ENCODE results near the gene NR1H2.
"Not testable (repeated sequence)": the region's sequence is repeated elsewhere in the genome, so short reads cannot be mapped to it uniquely, and the experiment has no call there.

Gene NR1H2

DNA sequence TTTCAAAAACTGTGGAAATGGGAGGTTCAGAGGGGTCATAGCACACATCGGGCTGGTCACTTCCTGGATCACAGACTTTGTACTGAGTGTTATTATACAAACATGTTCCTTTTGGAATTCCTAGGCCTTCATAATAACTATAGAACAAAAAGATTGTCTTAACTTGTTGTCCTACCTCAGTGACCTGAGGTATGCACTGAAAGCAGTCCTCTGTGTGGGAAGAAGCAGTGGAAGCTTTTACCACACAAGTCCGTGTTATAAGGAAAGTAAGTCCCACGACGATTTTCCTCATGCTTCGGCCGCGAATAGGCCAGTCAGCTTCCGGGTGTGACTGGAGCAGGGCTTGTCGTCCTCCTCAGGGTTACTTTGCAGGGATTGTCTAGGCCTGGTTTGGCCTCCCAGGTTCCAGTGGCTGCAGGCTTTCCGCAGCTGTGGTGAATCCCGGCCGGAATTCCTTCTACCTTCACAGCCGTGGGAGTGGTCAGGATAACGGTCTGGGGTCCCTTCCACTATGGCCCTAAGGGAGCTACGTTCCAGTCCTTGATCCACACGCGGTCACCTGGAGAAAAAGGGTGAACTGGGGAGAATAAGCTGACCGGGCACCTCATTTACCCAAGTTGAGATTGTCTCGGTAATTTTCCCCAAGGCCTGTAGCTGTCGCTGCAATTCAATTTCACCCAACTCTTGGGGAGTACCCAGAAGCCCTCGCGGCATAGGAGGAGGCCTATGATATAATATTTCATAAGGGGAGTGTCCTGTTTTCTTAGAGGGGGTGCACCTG is 26.8 kb upstream of the NR1H2 start:
- TF ChIP-seq, protein P1, sequence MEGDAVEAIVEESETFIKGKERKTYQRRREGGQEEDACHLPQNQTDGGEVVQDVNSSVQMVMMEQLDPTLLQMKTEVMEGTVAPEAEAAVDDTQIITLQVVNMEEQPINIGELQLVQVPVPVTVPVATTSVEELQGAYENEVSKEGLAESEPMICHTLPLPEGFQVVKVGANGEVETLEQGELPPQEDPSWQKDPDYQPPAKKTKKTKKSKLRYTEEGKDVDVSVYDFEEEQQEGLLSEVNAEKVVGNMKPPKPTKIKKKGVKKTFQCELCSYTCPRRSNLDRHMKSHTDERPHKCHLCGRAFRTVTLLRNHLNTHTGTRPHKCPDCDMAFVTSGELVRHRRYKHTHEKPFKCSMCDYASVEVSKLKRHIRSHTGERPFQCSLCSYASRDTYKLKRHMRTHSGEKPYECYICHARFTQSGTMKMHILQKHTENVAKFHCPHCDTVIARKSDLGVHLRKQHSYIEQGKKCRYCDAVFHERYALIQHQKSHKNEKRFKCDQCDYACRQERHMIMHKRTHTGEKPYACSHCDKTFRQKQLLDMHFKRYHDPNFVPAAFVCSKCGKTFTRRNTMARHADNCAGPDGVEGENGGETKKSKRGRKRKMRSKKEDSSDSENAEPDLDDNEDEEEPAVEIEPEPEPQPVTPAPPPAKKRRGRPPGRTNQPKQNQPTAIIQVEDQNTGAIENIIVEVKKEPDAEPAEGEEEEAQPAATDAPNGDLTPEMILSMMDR (IDR thresholded peaks at IDR 0.05; ENCODE audit: low read depth, low read length, missing control alignments): no peak
- H3K4me3 ChIP-seq (ENCODE audit: low read depth, low read length): no peak overlapping the region
- in situ Hi-C loops (cut with HindIII; ENCODE audit: low sequenced_read_pairs): no loop called here
- DNase-seq (ENCODE audit: low read depth): no peak

DNA sequence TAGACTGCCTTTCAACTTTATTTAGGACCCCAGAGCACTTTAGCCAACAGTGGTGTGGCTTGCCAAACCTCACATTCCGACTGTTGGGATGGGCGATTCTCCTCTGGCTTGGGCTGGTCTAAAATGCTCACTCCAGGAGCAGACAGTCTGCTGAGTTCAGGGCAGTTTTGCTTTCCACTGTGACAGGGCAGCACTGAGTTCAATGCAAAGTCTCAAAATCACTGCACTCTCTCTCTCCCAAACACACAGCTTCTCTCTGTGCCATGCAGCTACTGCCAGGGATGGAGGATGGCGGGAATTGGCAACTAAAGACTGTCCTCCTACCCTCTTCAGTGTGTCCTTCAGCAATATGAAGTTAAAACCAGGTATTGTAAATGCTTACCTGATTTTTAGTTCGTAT is 24.0 kb upstream of the NR1H2 start:
- DNase-seq (ENCODE audit: low read depth): no peak
- TF ChIP-seq, protein P1 (IDR thresholded peaks at IDR 0.05; ENCODE audit: low read depth, low read length, missing control alignments): no peak
- H3K4me3 ChIP-seq (ENCODE audit: low read depth, low read length): no peak overlapping the region
- in situ Hi-C loops (cut with HindIII; ENCODE audit: low sequenced_read_pairs): no loop called here

DNA sequence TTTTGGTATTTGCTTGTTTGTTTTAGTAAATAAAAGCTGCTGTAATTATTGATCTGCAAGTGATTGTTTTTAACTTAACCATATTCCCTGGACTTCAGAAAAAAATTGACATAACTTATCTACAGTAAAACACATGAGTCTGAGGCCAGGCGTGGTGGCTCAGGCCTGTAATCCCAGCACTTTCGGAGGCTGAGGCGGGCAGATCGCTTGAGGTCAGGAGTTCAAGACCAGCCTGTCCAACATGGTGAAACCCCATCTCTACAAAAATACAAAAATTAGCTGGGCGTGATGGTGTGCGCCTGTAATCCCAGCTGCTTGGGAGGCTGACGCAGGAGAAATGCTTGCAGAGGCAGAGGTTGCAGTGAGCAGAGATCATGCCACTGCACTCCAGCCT is 22.8 kb upstream of the NR1H2 start:
- in situ Hi-C loops (cut with HindIII; ENCODE audit: low sequenced_read_pairs); DNase-seq (ENCODE audit: low read depth); H3K4me3 ChIP-seq (ENCODE audit: low read depth, low read length): not testable (repeated sequence)

DNA sequence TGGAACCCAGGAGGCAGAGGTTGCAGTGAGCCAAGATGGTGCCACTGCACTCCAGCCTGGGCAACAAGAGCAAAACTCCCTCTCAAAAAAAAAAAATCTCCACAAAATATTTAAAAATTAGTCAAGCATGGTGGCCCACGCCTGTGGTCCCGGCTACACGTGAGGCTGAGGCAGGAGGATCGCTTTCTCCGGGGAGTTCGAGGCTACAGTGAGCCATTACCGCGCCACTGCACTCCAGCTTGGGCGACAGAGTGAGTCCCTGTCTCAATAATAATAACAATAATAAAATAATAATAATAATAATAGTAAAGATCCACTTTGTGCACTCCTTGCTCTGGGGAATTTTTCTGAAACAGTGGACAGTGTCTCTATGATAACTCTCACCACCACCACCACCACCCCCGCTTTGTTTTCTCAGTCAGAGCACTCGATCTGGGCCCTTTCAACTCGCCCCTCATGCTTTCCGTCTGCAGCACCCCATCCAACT is 19.5 kb upstream of the NR1H2 start:
- TF ChIP-seq, protein P1 (IDR thresholded peaks at IDR 0.05; ENCODE audit: low read depth, low read length, missing control alignments): no peak
- no peak overlapping the region for H3K4me3 ChIP-seq (ENCODE audit: low read depth, low read length)
- in situ Hi-C loops (cut with HindIII; ENCODE audit: low sequenced_read_pairs): no loop called here
- no peak for DNase-seq (ENCODE audit: low read depth)

DNA sequence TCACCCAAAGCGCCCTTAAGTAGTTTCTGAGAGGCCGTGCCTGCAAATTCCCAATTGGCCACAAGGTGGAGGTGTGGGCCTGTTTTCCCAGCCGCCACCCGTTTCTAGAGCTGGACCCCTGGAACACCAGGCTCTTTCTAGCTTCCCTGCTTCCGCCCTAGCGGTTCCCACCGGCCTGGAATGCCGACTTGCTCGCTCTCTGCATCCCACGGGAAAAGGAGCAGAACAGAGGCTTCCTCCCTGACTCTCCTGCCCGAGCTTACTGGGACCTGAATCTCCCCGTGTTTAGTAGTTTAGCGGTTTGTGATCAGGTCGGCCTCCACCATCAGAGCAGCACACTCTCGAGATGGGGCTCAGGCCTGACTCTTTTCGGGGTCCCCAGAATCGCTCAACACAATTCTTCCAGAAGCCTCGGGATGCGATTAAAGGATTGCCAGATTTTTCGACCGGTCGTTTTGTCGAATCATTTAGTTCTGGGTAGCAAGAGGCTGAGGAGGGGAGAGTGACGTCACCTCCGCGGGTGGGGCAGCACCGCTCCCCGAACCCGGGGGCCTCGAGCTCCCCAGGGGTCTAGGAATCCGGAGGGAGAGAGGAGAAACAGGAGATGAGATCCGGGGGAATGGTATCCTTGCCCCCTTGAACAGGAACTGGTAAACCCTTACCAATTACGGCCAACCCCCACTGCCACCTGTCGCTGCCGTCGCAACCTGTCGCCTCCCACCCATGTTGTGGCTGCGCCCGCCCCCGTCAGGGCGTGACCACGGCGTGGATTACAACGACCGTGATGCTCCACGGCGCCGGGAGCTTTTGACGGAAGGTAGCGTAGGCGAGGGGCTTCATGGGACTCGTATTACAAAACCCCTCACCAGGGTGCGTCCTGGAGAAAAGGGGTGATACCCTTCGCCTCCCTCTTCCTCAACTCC is 18.8 kb upstream of the NR1H2 start:
- peak overlapping the region; percentile 24 for H3K4me3 ChIP-seq (ENCODE audit: low read depth, low read length)
- DNase-seq (ENCODE audit: low read depth): peak; percentile 29
- in situ Hi-C loops (cut with HindIII; ENCODE audit: low sequenced_read_pairs): no loop called here
- TF ChIP-seq, protein P1 (IDR thresholded peaks at IDR 0.05; ENCODE audit: low read depth, low read length, missing control alignments): peak; percentile 84

DNA sequence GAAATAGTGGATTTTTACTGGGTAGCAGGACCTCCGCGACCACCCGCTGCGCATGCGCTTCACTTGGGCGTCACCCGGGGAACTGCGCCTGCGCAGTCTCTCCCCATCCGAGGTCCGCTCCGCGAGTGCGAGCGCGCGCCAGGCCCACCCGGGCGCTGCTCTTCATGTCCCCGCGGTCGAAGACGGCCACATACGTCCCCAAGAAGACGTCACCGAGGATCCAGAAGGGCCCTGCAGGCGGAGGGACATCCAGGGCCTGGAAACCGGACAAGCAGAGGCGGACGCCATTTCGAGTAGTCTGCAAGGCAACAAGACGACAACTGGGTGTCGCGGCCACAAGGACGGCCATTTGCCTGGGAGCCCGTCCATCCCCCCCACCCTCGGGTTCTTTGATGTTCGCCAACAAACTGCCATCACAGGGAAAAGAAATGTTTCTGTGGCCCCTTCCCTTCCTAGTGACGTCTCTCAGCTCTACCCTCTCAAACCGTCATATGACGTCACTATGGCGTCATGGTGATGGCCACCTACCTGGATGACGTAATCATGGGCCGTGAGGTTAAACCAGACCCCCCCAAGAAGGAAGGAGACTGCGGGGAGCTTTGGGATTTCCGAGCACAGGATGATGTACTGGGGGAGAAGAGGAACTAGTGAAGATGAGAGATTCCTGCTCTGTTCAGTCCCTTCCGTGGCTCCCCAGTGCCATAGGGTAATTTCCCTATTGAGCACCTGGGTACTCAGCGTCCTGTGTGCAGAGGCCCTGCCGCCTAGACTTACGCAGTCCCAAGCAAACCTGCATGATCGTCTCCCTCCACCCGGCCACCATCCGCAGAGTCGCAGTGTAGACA is 17.6 kb upstream of the NR1H2 start:
- no peak for DNase-seq (ENCODE audit: low read depth)
- in situ Hi-C loops (cut with HindIII; ENCODE audit: low sequenced_read_pairs): no loop called here
- H3K4me3 ChIP-seq (ENCODE audit: low read depth, low read length): peak overlapping the region; percentile 27
- TF ChIP-seq, protein P1 (IDR thresholded peaks at IDR 0.05; ENCODE audit: low read depth, low read length, missing control alignments): no peak

Data from astrocyte of the cerebellum (primary cell).